T-helper 9 cell (primary cell): Measurements from ENCODE around the gene GALNT18.

Source experiments
- DNase-seq: peaks from one replicate; pipeline ENCODE4 v3.0.0-alpha.2; 2020
- total RNA-seq, 2 donors: gene quantifications; one replicate each; lab custom pipeline; 2026; lab: John Stamatoyannopoulos, UW

The GALNT18 gene
- total RNA-seq: 0 to 0.24 reads per million in 2 donors

GRCh38 chr11:11621573-11622339 is at the start of gene GALNT18:
GALNT18 (minus strand) TSS chr11:11622005.
- DNase-seq: peak; percentile 21

GRCh38 chr11:11670574-11670973 is 48.8 kb upstream of the GALNT18 start:
- DNase-seq: no peak

DNA sequence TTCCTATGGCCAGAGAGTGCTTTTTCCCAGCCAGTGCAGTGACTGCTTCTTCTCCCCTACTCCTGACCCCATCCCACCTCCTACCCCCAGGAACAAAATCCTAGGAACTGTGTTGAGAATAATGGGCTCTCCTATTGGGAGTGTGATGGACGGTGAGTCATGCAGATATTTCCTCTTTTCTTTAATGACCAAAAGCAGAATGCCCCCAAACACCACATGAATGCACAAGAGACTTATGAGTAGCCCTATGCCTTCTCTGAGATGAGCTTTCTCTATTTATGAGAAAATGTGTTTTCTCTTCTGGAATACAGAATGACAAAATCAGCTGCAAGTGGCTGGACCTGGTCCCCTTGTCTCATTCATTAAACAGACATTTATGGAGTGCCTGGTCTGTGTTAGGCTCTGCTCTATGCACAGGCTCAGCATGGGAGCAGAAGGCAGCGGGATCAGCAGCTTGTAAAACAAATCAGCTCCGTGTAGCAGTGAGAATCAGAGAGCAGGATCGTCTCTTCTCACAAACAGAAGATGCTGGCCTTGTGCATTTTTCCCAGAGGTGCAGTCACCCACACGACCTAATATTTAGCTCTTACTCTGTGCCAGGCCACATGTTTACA is 47.5 kb upstream of the GALNT18 start:
- no peak for DNase-seq

DNA sequence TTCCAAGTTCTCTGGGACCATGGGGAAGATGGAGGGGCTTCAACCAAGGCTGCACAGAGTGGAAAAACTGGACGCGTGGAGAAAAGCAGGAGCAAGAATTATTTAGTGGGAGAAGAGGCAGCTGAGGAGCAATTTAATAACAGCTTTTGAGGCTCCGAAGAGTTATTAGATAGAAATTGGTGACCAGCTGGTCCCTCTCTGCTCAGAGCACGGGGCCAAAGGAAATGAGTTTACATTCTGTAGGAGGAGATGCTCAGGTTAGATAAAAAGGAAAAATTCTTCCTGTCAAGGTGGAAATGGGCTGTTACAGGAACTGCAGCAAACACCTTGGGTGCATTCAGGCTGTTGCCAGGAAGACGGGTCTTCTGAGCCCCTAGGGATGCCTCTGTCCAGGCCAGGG is 47.0 kb upstream of the GALNT18 start:
- no peak for DNase-seq

DNA sequence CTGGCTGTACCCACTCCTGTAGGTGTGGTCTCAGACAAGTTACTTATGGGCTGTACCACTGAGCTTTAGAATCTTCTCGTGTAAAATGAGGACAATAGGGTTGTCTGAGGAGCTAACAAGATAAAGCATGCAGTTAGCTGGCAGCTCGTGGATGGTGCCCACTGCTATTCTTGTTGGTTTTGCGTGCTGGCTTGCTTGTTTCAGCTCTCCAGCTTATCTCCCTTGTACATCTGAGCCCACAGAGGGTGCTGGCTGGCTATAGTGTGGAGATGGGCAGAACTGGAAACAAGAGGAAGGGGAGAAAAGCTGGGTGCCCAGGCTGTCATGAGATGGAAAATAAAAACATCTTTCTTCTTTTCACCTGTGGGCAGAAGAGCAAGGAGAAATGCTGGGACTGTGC is 46.5 kb upstream of the GALNT18 start:
- DNase-seq: no peak

DNA sequence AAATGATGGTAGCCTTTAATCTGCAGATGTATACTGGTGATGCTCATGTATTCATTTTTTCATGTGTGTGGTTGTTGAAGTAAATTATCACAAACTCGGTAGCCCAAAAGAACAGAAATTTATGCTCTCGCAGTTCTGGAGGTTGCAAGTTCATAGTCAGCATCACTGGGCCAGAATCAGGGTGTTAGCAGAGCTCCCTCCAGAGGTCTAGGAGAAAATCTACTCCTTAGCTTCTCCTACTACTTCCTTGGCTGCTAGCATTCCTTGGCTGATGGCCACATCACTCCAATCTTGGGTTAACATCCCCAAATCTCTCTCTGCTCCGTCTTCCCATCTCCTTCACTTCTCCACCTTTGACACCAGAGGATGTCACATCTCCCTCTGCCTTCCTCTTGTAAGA is 45.3 kb upstream of the GALNT18 start:
- DNase-seq: no peak

DNA sequence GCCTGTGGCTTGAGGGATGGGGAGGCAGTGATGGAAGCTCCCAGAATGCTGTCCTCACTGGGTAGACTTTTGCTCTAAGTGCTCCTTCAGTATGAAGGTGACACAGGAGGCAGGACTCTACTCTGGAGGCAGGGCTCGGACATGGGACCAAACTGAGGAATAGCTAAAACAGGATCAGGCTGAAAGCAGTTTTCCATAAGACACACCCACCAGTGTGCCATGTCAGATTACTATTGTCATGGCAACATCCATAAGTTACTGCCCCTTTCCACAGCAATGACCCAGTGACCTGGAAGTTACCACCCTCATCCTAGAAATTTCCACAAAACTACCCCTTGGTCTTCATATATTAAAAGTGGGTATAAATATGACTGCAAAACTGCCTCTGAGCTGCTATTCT is 43.6 kb upstream of the GALNT18 start:
- DNase-seq: no peak

GRCh38 chr11:11663907-11664306 is 42.1 kb upstream of the GALNT18 start:
- no peak for DNase-seq

DNA sequence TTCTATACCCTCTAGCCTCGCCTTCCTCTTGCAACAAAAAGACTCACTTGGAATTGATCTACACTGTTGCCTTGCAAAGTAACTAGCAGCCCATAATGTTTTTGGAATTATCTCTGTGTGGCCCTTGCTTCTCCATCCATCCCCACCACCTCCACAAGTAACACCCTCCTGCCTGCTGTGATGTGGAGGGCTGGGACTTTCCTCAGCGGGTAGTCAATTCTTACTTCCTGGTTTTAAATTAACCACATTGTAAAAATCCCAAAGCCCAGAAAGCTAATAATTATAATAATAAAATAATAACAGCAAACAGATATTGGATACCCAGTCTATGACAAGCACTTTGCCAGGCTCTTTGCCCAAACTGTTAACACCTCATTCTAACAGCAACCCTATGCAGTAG is 40.8 kb upstream of the GALNT18 start:
- no peak for DNase-seq

- DNase-seq: no peak
These were observed 39.7 kb upstream of the GALNT18 start for GRCh38 chr11:11661326-11662040.

DNA sequence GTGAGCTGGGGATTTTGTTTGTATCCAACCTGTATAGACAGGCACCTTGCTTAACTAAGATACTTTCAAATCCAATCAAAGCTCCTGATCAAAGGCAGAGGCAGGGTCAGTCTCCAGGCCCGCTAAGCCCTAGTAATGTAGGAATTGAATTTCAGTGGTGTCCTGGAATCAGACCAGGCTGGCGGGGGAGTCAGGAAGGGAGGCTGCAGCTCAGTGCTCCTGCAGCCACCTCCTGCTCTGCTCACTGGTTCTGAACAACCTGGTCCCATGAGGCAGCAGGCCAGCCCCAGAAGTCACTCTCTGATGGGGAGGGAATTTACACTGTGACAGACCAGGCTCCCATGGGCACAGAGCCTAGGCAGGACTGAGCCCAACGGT is 38.5 kb upstream of the GALNT18 start:
- DNase-seq: no peak

DNA sequence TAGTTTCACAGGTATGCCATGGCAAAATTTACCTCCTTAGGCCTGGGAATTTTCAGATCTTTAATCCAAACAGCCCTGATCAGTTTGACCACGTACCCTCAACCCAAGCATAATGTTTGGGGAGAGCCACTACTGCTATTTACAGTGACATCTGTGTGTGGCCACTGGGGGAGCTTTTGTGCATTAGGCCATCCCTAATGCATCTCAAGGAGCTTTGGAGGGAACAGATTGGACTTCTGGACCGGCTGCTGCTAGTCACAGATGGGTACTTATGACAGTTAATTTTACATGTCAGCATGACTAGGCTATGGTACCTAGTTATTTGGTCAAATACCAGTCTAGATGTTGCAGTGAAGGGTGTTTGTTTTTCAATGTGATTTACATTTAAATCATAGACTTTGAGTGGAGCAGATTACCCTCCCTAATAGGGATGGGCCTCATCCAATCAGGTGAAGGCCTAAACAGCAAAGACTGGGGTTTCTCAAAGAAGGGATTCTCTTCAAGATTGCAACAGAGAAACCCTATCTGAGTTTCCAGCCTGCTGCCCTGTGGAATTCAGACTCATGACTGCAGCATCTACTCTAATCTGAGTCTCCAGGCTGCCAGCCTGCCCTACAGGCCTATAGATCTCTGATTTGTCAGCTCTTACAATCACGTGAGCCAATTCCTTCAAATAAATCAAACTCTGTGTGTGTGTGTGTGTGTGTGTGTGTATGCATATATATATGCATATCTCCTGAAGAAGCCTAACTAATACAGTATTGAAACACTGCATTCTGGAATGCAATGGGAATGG is 38.0 kb upstream of the GALNT18 start:
- no peak for DNase-seq

- no peak for DNase-seq
These were observed 35.6 kb upstream of the GALNT18 start for GRCh38 chr11:11657218-11657955.

DNA sequence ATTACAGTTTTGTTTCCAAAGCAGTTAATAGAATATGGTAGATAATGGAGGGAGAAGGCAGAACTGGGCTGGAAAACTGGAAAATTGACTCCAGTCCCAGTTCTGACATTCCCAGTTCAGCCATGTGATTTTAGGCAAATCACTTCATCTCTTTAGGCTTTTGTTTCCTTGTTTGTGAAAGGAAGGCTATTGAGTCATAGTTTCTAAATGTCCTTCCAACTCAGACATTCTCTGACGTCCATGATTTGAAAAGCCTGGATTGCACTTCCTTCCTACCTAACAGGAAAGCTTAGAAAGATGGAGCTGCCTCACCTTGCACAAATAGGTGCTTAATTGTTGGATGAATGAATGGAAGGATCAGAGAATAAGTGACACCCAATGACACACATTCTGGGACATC is 19.8 kb upstream of the GALNT18 start:
- DNase-seq: no peak

DNA sequence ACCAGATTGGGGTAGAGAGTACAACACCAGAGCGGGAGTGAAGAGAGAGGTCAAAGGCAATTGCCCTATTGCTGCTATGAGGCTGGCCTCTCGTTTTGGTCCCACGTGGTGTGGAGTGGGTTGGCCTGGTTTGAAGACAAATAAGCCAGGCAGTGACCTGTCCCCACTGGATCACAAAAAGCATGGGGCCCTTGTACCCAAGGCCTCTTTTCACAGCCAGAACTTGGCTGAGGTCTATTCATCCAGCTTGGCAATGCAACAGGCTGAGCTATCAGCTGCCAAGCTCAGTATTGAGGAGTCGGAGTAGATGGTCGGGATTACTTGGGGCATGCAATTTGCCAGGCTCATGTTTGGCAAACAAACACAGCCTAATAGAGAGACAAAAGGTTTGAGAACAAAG is 19.2 kb upstream of the GALNT18 start:
- no peak for DNase-seq

- no peak for DNase-seq
These were observed 18.3 kb upstream of the GALNT18 start for GRCh38 chr11:11640152-11640551.

DNA sequence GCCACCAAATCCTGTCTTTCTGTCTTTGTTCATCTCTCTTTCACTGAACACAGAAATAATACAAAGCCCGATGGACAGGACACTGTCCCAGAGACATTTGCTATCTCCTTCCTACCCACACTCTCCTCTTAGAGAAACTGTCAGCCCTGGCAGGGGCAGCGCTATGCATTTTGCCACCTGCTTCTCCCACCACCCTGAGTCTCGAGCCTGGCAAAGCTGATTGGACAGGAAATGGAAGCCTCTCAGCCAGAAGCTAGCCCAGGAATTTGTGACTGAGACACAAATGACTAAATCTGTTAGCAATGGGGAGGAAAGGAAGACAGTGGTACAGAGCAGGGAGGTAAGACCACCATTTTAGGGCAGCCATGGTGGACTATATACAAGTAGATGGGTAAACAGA is 14.9 kb upstream of the GALNT18 start:
- no peak for DNase-seq

DNA sequence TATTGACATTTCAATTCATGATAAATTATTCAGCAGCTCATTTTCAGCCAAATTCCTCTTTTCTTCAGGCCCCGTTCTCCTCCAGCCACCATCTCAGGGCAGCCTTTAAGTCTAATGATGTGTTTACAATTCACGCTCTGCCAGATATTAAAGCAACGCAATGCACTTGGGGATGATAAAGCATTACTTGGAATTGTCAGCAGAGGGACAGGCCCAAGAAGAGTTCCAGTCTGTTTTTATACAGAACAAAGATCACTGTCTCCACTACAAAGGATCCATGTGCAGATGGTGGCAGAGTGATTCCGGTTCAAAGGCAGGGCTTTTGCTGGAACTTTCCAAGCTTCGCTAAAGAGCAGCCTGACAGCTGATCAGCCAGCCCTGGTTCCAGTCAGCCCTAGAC is 13.6 kb upstream of the GALNT18 start:
- no peak for DNase-seq

DNA sequence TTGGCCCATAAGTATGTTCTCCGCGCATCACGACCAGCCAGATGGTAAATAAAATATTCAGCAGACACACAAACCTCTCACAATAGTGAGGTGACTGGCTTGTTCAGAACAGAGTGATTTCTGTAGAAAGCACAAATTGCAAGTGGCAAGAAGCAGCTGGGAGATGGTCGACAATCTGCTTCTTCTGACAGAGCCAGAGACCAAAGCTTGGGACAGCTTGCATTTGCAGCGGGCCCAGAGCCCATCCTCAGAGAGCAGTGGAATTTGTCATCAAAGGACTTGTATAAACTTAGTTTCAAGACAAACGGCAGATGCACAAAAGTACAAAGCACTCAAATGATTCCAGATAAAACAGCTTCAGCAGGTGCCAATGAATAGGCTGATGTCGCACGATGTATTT is 7.6 kb upstream of the GALNT18 start:
- DNase-seq: no peak

DNA sequence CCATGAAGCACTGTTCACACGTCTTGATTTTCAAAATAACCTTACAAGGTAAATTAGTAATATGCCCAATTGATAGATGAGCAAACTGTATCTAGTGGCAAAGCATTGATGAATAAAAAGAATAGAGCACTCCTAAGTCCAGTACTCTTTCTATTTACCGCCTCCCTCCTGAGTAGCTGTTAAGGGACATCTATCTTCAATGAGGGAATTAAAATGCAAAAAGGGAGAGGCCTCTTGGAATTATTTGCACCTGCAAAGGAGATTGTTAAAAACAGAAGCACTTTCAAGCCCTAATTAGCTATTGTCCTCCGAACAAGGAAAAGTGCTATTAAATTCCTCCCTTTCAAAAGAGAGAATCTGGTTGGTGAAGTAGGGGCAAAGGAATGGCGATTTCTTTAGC is 6.8 kb upstream of the GALNT18 start:
- DNase-seq: no peak

- no peak for DNase-seq
These were observed 4.3 kb upstream of the GALNT18 start for GRCh38 chr11:11626128-11626527.

GRCh38 chr11:11624926-11625325 is 3.1 kb upstream of the GALNT18 start:
- DNase-seq: no peak

- no peak for DNase-seq
These were observed 2.4 kb upstream of the GALNT18 start for GRCh38 chr11:11624204-11624603.
